ENCODE measurements around the gene EPG5. TPM values are rescaled to one million over a fixed set of nuclear protein-coding genes. Genes with fewer than 3 reads are reported as not detected.

Gene EPG5
- total and polyA plus RNA-seq, 2 of the 4 experiments (the other 2 are of a cell fraction): 37.3 to 114 TPM

DNA sequence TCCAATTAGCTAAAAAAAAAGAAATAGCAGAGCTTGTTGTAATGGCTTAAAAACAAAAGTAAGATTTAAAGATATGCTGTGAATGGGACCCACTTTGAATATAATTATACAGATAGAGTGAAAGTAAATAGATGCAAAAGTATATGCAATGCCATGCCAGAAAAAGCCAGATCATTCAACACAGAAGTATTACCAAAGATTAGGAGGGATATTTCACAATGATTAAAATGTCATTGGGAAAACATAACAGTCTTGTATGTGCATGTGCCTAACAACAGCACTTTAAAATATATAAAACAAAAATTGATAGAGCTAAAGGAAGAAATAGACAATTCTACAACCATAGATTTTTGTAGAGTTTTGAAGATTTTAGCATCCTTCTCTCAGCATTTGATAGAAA lies 161.6 kb downstream of the EPG5 start:
- intact Hi-C loops (cut with micrococcal nuclease): no loop called here
- Histone ChIP-seq H4K5ac (ENCODE audit: low read depth, low read length) (no peak overlapping the region), H3K14ac (replicated peaks; ENCODE audit: low read depth, low read length) (no peak overlapping the region), H2BK5ac (ENCODE audit: low read depth, low read length, poor library complexity, severe bottlenecking) (peak overlapping the region; percentile 87), H3K9me3 (ENCODE audit: control insufficient read depth, insufficient read depth, low read length) (peaks cover 6% of the 10 kb centered on the region; the same call in 1 of the 2 replicates), H3K18ac (ENCODE audit: low read depth, low read length) (no peak overlapping the region), H4K91ac (ENCODE audit: insufficient read depth, low read depth, low read length) (no peak overlapping the region), H3K23ac (ENCODE audit: low read depth, low read length) (no peak overlapping the region), H3K4me1 (ENCODE audit: control insufficient read depth, insufficient read depth, low read length) (peaks cover 24% of the 10 kb centered on the region), H3K9me1 (ENCODE audit: insufficient read depth, low read length) (peaks cover 12% of the 10 kb centered on the region), H3K36me3 (ENCODE audit: control insufficient read depth, insufficient read depth, low read length) (no peaks in the 10 kb centered on the region), H2AFZ (replicated peaks; ENCODE audit: low read length, poor library complexity) (no peak overlapping the region), H4K8ac (ENCODE audit: low read depth in 2 of 2, low read length in 2 of 2) (peak overlapping the region in 1 of 2 experiments; percentile 97; a peak in 1 of 4 replicates), H2BK20ac (ENCODE audit: low read depth, low read length) (peak overlapping the region; percentile 65; the same call in 1 of the 2 replicates), H4K20me1 (ENCODE audit: insufficient read depth, low read length) (no peaks in the 10 kb centered on the region), H3K9ac (ENCODE audit: low read depth, low read length) (no peak overlapping the region), H2AK9ac (replicated peaks; ENCODE audit: low read depth, low read length, poor library complexity) (no peak overlapping the region), H3K4ac (ENCODE audit: low read depth, low read length) (no peak overlapping the region), H3K27me3 (ENCODE audit: control insufficient read depth, insufficient read depth, low read length) (no peaks in the 10 kb centered on the region), H3K56ac (ENCODE audit: extremely low read depth, insufficient read depth, low read length) (no peak overlapping the region), H3K4me2 (ENCODE audit: low read depth, low read length) (no peak overlapping the region), H2BK15ac (ENCODE audit: low read depth, low read length) (no peak overlapping the region; the same call in 2 of the 3 replicates), H2AK5ac (ENCODE audit: low read depth, low read length) (no peak overlapping the region), H3K27ac (ENCODE audit: insufficient read depth, low read length) (no peak overlapping the region), H3K79me1 (ENCODE audit: low read depth in 1 of 2, low read length in 2 of 2) (peaks cover 0 to 22% of the 10 kb centered on the region in 2 experiments; a peak in 2 of 4 replicates), H2BK120ac (ENCODE audit: low read depth, low read length) (no peak overlapping the region), H3K4me3 (ENCODE audit: insufficient read depth, low read depth, low read length) (no peak overlapping the region)
- ChIA-PET POLR2A (ENCODE audit: unreplicated experiment) (no interaction called here), CTCF (interaction anchor here (0.7 to 1.0 kb wide), 3 partner anchors 44 to 82 kb away, joined by 3 to 4 read pairs (median 4); no protein-coding TSS in a partner anchor)
- TF ChIP-seq NFE2L2 (IDR thresholded peaks at IDR 0.05; ENCODE audit: low read depth, low read length): no peak
- no peak for TF ChIP-seq MAFK (IDR thresholded peaks at IDR 0.05; ENCODE audit: low read depth, low read length)
- TF ChIP-seq CEBPB (IDR thresholded peaks at IDR 0.05; ENCODE audit: low read depth, low read length): peak; percentile 85
- TF ChIP-seq RAD21 (IDR thresholded peaks at IDR 0.05; ENCODE audit: low read length): no peak
- TF ChIP-seq SMC3 (IDR thresholded peaks at IDR 0.05; ENCODE audit: low read depth, low read length): no peak
- ATAC-seq (ENCODE audit: low read depth): no peak
- dilution Hi-C loops (cut with HindIII; ENCODE audit: low sequenced_read_pairs, unreplicated experiment): no loop called here
- in situ Hi-C loops (cut with MboI; ENCODE audit: low sequenced_read_pairs): no loop called here
- BruUV-seq (replicated peaks): no TSS peak
- no peak for DNase-seq

Measured in IMR-90 (cell line).